Activated naive CD8-positive, alpha-beta T cell treated with anti-CD3 and anti-CD28 coated beads, Interleukin-2, amount 10 ng/mL, durations not matched to agents 7 days and 5 days (primary cell): ENCODE results near the gene CHCHD4. TPM values are rescaled to one million over a fixed set of nuclear protein-coding genes. Genes with fewer than 3 reads are reported as not detected.
"Not testable (repeated sequence)": the region's sequence is repeated elsewhere in the genome, so short reads cannot be mapped to it uniquely, and the experiment has no call there.

Source experiments
- ATAC-seq: fragments of 150-1000 bp; cut with Tn5 transposase; one replicate; pipeline ENCODE4 v1.10.0; 2021; ENCODE audit warnings: low read depth, moderate library complexity
- POLR2A ChIA-PET: fragments of 350-600 bp; sonication (Branson Sonifier 250); formaldehyde crosslinking; loops from one replicate; lab custom pipeline; 2021; ENCODE audit warnings: antibody characterized with exemption; lab: Charles Lee
- DNase-seq: peaks from one replicate; pipeline ENCODE4 v3.0.0; 2021
- H3K27ac Mint-ChIP-seq: one replicate; pipeline ENCODE4 v1.8.0; 2022; ENCODE audit warnings: mild to moderate bottlenecking, mixed read lengths
- H3K27me3 Mint-ChIP-seq: one replicate; pipeline ENCODE4 v1.8.0; 2022; ENCODE audit warnings: mild to moderate bottlenecking, moderate library complexity, mixed read lengths
- H3K36me3 Mint-ChIP-seq: one replicate; pipeline ENCODE4 v1.8.0; 2021; ENCODE audit warnings: mild to moderate bottlenecking, mixed read lengths
- H3K4me1 Mint-ChIP-seq: one replicate; pipeline ENCODE4 v1.8.0; 2021; ENCODE audit warnings: mixed read lengths
- H3K4me3 Mint-ChIP-seq: one replicate; pipeline ENCODE4 v1.8.0; 2022; ENCODE audit warnings: mild to moderate bottlenecking, moderate library complexity, mixed read lengths
- H3K9me3 Mint-ChIP-seq: one replicate; pipeline ENCODE4 v1.8.0; 2021; ENCODE audit warnings: mixed read lengths
- total RNA-seq, 2 experiments: library from RNA; stranded (reverse); gene quantifications; one replicate each; pipeline ENCODE4 v1.2.3, GENCODE V29; 2021

The CHCHD4 gene
- total RNA-seq, 2 experiments from 2014 or later: 10.1 to 11.9 TPM

DNA sequence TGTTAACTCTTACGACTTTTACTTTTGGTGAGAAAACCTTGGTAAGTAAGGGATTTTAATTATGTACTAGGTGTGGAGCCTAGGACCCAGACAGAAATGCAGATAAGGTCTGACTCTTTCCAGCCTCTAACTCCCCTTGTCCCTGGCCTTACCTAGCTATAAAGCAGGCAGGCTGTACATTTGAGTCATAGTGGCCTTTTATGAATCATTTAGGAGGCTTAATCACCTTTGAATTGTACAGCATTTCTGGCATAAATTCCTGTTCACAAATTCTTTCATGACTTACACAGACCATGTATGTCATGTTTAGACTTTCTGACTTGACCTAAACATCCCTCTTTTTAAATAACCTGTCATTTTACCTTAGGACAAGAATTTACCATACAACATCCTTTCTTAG, 47.4 kb downstream of the CHCHD4 start:
- Mint-ChIP-seq H3K36me3 (peaks cover 4% of the 10 kb centered on the region), H3K27me3 (peaks cover 8% of the 10 kb centered on the region), H3K4me1 (peaks cover 2% of the 10 kb centered on the region), H3K4me3 (no peak overlapping the region), H3K9me3 (peaks cover 11% of the 10 kb centered on the region), H3K27ac (no peak overlapping the region)
- POLR2A ChIA-PET: no interaction called here
- no peak for DNase-seq
- ATAC-seq: no peak

DNA sequence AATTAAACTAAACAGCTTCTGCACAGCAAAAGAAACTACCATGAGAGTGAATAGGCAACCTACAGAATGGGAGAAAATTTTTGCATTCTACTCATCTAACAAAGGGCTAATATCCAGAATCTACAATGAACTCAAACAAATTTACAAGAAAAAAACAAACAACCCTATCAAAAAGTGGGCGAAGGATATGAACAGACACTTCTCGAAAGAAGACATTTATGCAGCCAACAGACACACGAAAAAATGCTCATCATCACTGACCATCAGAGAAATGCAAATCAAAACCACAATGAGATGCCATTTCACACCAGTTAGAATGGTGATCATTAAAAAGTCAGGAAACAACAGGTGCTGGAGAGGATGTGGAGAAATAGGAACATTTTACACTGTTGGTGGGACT, 49.4 kb downstream of the CHCHD4 start:
- DNase-seq, H3K9me3 Mint-ChIP-seq, H3K36me3 Mint-ChIP-seq, ATAC-seq, POLR2A ChIA-PET, H3K27ac Mint-ChIP-seq, H3K4me3 Mint-ChIP-seq, H3K4me1 Mint-ChIP-seq: not testable (repeated sequence)
- peaks cover 10% of the 10 kb centered on the region for H3K27me3 Mint-ChIP-seq

DNA sequence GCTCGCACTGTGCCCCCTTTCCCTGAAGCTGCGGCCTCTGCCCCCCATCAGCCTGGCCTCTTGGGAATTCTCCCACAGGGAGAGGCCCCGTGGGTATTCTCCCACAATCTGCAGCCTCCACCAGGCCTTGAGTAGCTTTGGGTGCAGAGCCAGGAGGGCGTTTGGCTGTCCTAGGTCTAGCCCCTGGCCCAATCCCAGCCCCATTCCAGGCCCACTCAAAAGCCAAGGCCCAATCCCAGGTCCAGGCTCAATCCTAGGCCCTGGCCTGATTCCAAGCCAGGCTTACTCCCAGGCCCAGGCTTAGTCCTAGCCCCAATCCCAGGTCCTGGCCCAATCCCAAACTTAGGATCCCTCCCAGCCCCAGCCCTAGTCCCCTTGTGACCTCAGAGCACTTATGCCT, 59.8 kb downstream of the CHCHD4 start:
- no peaks in the 10 kb centered on the region for H3K36me3 Mint-ChIP-seq
- peaks cover 2% of the 10 kb centered on the region for H3K27me3 Mint-ChIP-seq
- H3K9me3 Mint-ChIP-seq: no peaks in the 10 kb centered on the region
- H3K27ac Mint-ChIP-seq: no peak overlapping the region
- DNase-seq: no peak
- H3K4me1 Mint-ChIP-seq: peaks cover 3% of the 10 kb centered on the region
- H3K4me3 Mint-ChIP-seq: no peak overlapping the region
- POLR2A ChIA-PET: no interaction called here
- no peak for ATAC-seq

DNA sequence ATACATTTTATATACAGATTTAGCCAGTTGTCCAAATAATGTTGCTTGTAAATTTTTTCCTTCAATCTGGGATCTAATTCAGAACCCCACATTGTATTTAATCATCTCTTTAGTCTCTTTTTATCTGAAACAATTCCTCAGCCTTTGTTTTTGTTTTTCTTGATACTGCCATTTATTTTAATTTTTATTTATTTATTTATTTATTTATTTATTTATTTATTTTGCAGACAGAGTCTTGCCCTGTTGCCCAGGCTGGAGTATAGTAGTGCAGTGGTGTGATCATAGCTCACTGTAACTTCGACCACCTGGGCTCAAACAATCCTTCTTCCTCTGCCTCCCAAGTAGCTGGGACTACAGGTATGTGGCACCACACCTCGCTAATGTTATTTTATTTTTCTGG, 61.5 kb downstream of the CHCHD4 start:
- Mint-ChIP-seq H3K36me3 (no peaks in the 10 kb centered on the region), H3K27me3 (peaks cover 2% of the 10 kb centered on the region), H3K27ac (no peak overlapping the region)

More for the DNA sequence above, 61.5 kb downstream of the CHCHD4 start:
- H3K4me1 Mint-ChIP-seq: peaks cover 3% of the 10 kb centered on the region
- POLR2A ChIA-PET: no interaction called here
- H3K9me3 Mint-ChIP-seq: no peaks in the 10 kb centered on the region
- ATAC-seq (no peak), DNase-seq (no peak)
- no peak overlapping the region for H3K4me3 Mint-ChIP-seq

Other genes starting within 250 kb of the CHCHD4 start
- gene WNT7A, start 244.8 kb downstream of the CHCHD4 start, total RNA-seq: 1 to 10 TPM; 1.5 TPM
- 10 to 100 TPM; 44.4 to 47.0 TPM for gene TMEM43, start 182 bp upstream of the CHCHD4 start, total RNA-seq
- 10 to 100 TPM; 53.3 to 56.8 TPM for gene XPC, start 53.7 kb upstream of the CHCHD4 start, total RNA-seq
- 10 to 100 TPM; 14.3 to 14.4 TPM for gene LSM3, start 53.9 kb upstream of the CHCHD4 start, total RNA-seq